Measurements from ENCODE around the gene CSTF2T. TPM values are rescaled to one million over a fixed set of nuclear protein-coding genes. Genes with fewer than 3 reads are reported as not detected.

Gene CSTF2T
- 17.5 and 24.2 TPM in 2 replicates for total RNA-seq

GRCh38 chr10:51699475-51700227 is at the start of gene CSTF2T:
CSTF2T (minus strand) TSS chr10:51699595; CDS start chr10:51699549, 46 bp downstream.

